T-helper 17 cell (primary cell): ENCODE measurements around the gene SNW1. TPM values are rescaled to one million over a fixed set of nuclear protein-coding genes. Genes with fewer than 3 reads are reported as not detected.
A peak's percentile ranks its signal among the peaks of the same experiment; 100 is the strongest.
"Not testable (repeated sequence)": the region's sequence is repeated elsewhere in the genome, so short reads cannot be mapped to it uniquely, and the experiment has no call there.

ENCODE experiments used
- ATAC-seq: fragments of 150-1000 bp; cut with Tn5 transposase; 2 replicates; pipeline ENCODE4 v1.10.0; 2021; ENCODE audit warnings: mild to moderate bottlenecking, moderate library complexity
- DNase-seq, 3 donors: peaks; one replicate each; pipeline versions ENCODE4 v3.0.0 to v3.0.0-alpha.2; 2020 to 2021
- H3K9me3 ChIP-seq: one replicate; pipeline ENCODE4 v1.7.0; 2013; ENCODE audit warnings: low read length, mild to moderate bottlenecking; ENCODE audit not compliant: control insufficient read depth, poor library complexity, severe bottlenecking
- H3K27ac Mint-ChIP-seq: one replicate; pipeline ENCODE4 v1.8.0; 2022; ENCODE audit warnings: mild to moderate bottlenecking, moderate library complexity, mixed read lengths
- H3K27me3 Mint-ChIP-seq: one replicate; pipeline ENCODE4 v1.8.0; 2022; ENCODE audit warnings: mixed read lengths
- H3K36me3 Mint-ChIP-seq: one replicate; pipeline ENCODE4 v1.8.0; 2022; ENCODE audit warnings: low read depth, mixed read lengths
- H3K4me1 Mint-ChIP-seq: one replicate; pipeline ENCODE4 v1.8.0; 2022; ENCODE audit warnings: mild to moderate bottlenecking, mixed read lengths
- H3K4me3 Mint-ChIP-seq: one replicate; pipeline ENCODE4 v1.8.0; 2022; ENCODE audit warnings: mild to moderate bottlenecking, moderate library complexity, mixed read lengths
- total RNA-seq, 4 donors: library from RNA in 2 of 4; stranded (reverse) in 2 of 4; gene quantifications; one replicate each; pipeline ENCODE4 v1.2.3 and lab custom pipeline; 2022 to 2026

The SNW1 gene
- total RNA-seq, 2 donors from 2014 or later: 90.6 to 92.2 TPM

GRCh38 chr14:77782202-77782601 is 21.2 kb upstream of the SNW1 start:
- H3K36me3 Mint-ChIP-seq: no peaks in the 10 kb centered on the region
- H3K4me1 Mint-ChIP-seq: no peaks in the 10 kb centered on the region
- H3K27me3 Mint-ChIP-seq: no peaks in the 10 kb centered on the region
- no peak for DNase-seq
- H3K9me3 ChIP-seq: no peaks in the 10 kb centered on the region
- H3K27ac Mint-ChIP-seq: no peak overlapping the region
- no peak for ATAC-seq
- no peak overlapping the region for H3K4me3 Mint-ChIP-seq

DNA sequence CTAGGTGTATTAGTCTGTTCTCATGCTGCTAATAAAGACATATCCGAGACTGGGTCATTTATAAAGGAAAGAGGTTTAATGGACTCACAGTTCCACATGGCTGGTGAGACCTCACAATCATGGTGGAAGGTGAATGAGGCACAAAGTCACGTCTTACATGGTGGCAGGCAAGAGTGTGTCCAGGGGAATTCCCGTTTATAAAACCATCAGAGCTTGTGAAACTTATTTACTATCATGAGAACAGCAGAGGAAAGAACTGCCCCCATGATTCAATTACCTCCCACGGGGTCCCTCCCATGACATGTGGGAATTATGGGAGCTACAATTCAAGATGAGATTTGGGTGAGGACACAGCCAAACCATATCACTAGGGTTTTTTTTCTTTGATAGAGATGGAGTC is 13.0 kb upstream of the SNW1 start:
- not testable (repeated sequence) for ATAC-seq, H3K36me3 Mint-ChIP-seq, H3K4me3 Mint-ChIP-seq, H3K4me1 Mint-ChIP-seq, H3K27me3 Mint-ChIP-seq, DNase-seq, H3K9me3 ChIP-seq, H3K27ac Mint-ChIP-seq

DNA sequence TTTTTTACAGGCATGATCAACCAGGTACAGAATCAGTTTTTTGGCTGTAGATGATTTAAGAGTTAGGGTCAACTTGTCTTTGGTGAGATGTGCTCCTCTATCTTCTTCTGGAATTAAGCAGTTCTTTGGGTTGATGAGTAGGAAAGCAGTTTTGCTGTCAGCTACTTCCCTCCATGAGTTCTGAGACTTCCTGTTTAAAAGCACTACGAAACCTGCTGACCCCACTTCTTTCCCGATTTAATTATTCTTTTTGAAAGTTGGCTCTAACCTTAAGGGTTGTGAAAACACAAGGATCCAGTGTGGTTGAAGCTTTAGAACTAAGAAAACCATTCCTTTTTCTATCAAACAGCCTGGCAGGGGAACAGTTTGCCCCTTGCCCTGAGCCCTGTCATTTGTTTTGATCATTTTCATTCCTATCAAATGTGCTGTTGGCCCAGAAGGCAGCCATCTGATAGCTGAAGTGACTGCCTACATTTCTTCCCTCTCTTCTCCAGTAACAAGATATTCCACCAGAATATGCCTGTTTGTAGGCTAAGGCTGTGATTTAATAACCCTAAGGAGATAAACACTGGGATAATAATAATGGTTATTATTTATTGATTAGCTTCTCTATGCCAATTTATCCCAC is 7.6 kb upstream of the SNW1 start:
- H3K27me3 Mint-ChIP-seq, H3K27ac Mint-ChIP-seq, ATAC-seq, H3K9me3 ChIP-seq, DNase-seq, H3K36me3 Mint-ChIP-seq, H3K4me1 Mint-ChIP-seq: not testable (repeated sequence)
- H3K4me3 Mint-ChIP-seq: peak overlapping the region; percentile 12

DNA sequence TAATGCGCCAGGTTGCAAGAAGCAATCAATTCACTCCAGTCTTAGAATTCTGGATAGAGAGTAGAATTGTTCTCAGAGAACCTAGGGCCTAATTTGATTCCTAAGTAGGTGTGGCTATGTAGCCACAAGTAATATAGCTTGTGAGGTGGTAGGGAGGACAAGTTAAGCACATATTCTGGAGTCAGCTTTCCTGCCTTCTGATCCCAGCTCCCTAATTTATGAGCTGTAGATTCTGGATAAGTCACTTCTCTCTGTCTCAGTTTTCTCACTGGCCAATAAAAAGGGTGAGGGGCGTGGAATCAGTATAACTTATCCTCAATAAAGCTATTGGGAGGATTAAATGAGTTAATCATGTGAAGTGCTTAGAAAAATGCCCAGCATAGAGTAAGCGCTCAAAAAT is 3.0 kb upstream of the SNW1 start:
- Mint-ChIP-seq H3K4me1 (peaks cover 5% of the 10 kb centered on the region), H3K4me3 (no peak overlapping the region), H3K27ac (no peak overlapping the region), H3K36me3 (no peaks in the 10 kb centered on the region), H3K27me3 (no peaks in the 10 kb centered on the region)
- no peak for ATAC-seq
- H3K9me3 ChIP-seq: no peaks in the 10 kb centered on the region
- no peak for DNase-seq

GRCh38 chr14:77763316-77763715 is 2.4 kb upstream of the SNW1 start:
- Mint-ChIP-seq H3K36me3 (no peaks in the 10 kb centered on the region), H3K27ac (no peak overlapping the region), H3K4me1 (peaks cover 8% of the 10 kb centered on the region), H3K4me3 (peak overlapping the region; percentile 12), H3K27me3 (no peaks in the 10 kb centered on the region)
- no peaks in the 10 kb centered on the region for H3K9me3 ChIP-seq
- ATAC-seq (no peak), DNase-seq (no peak)

GRCh38 chr14:77761205-77761931 is 412 bp upstream of the SNW1 start:
- peaks cover 19% of the 10 kb centered on the region for H3K4me1 Mint-ChIP-seq
- ATAC-seq: peak; percentile 13
- peak overlapping the region; percentile 95 for H3K4me3 Mint-ChIP-seq

GRCh38 chr14:77752799-77753516 is 8.0 kb downstream of the SNW1 start:
- H3K4me1 Mint-ChIP-seq: peaks cover 37% of the 10 kb centered on the region
- H3K9me3 ChIP-seq: no peaks in the 10 kb centered on the region
- H3K4me3 Mint-ChIP-seq: no peak overlapping the region
- no peak for DNase-seq
- no peaks in the 10 kb centered on the region for H3K27me3 Mint-ChIP-seq
- no peak for ATAC-seq
- H3K36me3 Mint-ChIP-seq: peaks cover 14% of the 10 kb centered on the region
- peak overlapping the region; percentile 67 for H3K27ac Mint-ChIP-seq

More at GRCh38 chr14:77761205-77761931, 412 bp upstream of the SNW1 start:
- H3K27ac Mint-ChIP-seq: peak overlapping the region; percentile 99
- H3K27me3 Mint-ChIP-seq: no peaks in the 10 kb centered on the region
- DNase-seq: no peak
- no peaks in the 10 kb centered on the region for H3K9me3 ChIP-seq
- peaks cover 3% of the 10 kb centered on the region for H3K36me3 Mint-ChIP-seq

DNA sequence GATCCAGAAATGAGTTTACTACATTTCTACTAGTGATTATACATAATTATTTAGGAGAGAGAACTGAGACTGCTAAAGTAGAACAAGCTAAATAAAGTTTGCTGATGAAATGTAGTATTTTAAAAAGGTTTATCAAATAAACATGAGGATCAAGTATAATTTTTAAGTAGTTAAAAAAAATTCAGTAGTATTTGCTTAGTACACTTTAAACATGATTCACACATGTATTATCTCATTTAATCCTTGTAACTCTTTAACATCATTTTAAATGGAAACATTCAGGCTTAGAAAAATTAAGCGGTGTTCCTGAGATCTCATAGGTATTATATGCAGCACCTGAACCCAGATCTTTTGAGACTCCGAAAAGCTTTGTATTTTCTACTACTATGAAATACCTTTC is 8.7 kb downstream of the SNW1 start:
- H3K27me3 Mint-ChIP-seq: no peaks in the 10 kb centered on the region
- H3K4me3 Mint-ChIP-seq: no peak overlapping the region
- H3K36me3 Mint-ChIP-seq: peaks cover 10% of the 10 kb centered on the region
- peaks cover 30% of the 10 kb centered on the region for H3K4me1 Mint-ChIP-seq
- no peaks in the 10 kb centered on the region for H3K9me3 ChIP-seq
- H3K27ac Mint-ChIP-seq: no peak overlapping the region
- no peak for ATAC-seq
- DNase-seq: no peak

DNA sequence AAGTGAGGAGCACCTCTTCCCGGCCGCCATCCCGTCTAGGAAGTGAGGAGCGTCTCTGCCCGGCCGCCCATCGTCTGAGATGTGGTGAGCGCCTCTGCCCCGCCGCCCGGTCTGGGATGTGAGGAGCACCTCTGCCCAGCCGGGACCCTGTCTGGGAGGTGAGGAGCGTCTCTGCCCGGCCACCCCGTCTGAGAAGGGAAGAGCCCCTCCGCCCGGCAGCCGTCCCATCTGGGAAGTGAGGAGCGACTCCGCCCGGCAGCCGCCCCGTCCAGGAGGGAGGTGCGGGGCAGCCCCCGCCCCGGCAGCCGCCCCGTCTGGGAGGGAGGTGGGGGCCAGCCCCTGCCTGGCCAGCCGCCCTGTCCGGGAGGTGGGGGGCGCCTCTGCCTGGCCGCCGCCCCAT is 13.5 kb downstream of the SNW1 start:
- not testable (repeated sequence) for H3K27ac Mint-ChIP-seq, H3K9me3 ChIP-seq, DNase-seq, H3K27me3 Mint-ChIP-seq, H3K4me3 Mint-ChIP-seq, ATAC-seq
- Mint-ChIP-seq H3K4me1 (peaks cover 30% of the 10 kb centered on the region), H3K36me3 (peaks cover 13% of the 10 kb centered on the region)

DNA sequence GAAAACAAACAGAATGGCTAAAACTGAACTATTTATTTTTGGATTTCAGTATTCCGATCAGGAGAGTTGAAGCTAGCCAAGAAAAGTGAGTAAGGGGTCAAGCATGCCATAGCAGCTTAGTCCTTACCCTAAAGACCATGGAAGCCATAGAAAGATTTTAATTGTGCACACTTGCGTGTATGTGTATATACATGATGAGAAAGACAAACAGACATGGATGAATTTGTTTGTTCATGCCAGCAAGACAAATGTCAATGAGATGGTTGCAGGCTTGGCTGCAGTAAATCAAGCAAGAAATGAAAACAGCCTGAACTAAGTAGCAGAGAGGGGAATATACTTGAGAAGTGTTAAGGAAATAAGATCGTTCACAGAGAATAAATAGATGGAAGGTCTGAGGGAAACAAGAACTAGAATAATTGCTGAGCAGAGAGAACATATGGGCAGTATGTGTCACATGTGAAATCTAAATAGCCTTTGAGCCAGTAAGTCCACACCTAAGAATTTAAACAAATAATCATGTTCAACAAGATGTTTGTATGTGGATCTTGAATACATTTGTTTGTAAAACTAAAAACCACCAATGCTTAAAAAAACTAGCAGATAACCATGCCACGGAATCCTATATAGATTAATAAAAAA is 14.8 kb downstream of the SNW1 start:
- ATAC-seq (no peak), DNase-seq (no peak)
- Mint-ChIP-seq H3K4me3 (no peak overlapping the region), H3K36me3 (peaks cover 13% of the 10 kb centered on the region), H3K4me1 (peaks cover 29% of the 10 kb centered on the region), H3K27ac (no peak overlapping the region), H3K27me3 (no peaks in the 10 kb centered on the region)
- no peaks in the 10 kb centered on the region for H3K9me3 ChIP-seq

DNA sequence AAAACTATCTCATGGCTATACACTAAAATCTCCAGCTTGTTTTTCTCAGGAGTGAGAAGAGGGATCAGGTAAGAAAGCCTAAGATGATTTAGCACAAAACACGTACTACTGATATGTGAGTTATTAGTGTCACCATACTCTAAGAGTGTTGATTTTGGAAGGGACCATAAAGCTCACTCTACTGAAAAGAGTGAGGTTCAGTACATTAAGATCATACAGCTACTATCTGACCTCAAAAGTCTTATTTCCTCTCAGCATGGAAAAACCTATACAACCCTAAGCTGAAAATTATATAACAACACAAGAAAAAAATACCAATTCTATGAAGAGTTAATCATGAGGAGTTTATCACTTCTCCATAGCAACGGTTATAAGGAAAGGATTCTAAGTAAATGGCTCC is 19.5 kb downstream of the SNW1 start:
- DNase-seq (no peak), ATAC-seq (no peak)
- Mint-ChIP-seq H3K36me3 (peaks cover 8% of the 10 kb centered on the region), H3K4me3 (no peak overlapping the region), H3K4me1 (peaks cover 29% of the 10 kb centered on the region), H3K27me3 (no peaks in the 10 kb centered on the region), H3K27ac (peak overlapping the region; percentile 74)
- no peaks in the 10 kb centered on the region for H3K9me3 ChIP-seq

- Mint-ChIP-seq H3K4me1 (peaks cover 20% of the 10 kb centered on the region), H3K36me3 (peaks cover 3% of the 10 kb centered on the region), H3K27ac (peak overlapping the region; percentile 68), H3K27me3 (no peaks in the 10 kb centered on the region), H3K4me3 (no peak overlapping the region)
- H3K9me3 ChIP-seq: no peaks in the 10 kb centered on the region
- no peak for DNase-seq
- peak; percentile 87 for ATAC-seq
Measured at GRCh38 chr14:77738559-77739250, 22.3 kb downstream of the SNW1 start.
